Parathyroid adenoma (tissue), 2 donors: ENCODE results near the gene CPSF3.

ENCODE experiments used
- H2AFZ ChIP-seq: fragments of 300-600 bp; sonication (generic); one replicate; pipeline ENCODE4 v1.7.0; 2017; ENCODE audit warnings: antibody characterized with exemption, mild to moderate bottlenecking
- H3K27ac ChIP-seq: fragments of 300-600 bp; sonication (generic); one replicate; pipeline ENCODE4 v1.7.0; 2017
- H3K27me3 ChIP-seq: fragments of 300-600 bp; sonication (generic); one replicate; pipeline ENCODE4 v1.7.0; 2017; ENCODE audit warnings: low read length; ENCODE audit not compliant: control insufficient read depth, insufficient read depth
- H3K36me3 ChIP-seq: fragments of 300-600 bp; sonication (generic); one replicate; pipeline ENCODE4 v1.7.0; 2017; ENCODE audit warnings: low read length; ENCODE audit not compliant: control insufficient read depth, insufficient read depth
- H3K4me1 ChIP-seq: fragments of 300-600 bp; sonication (generic); one replicate; pipeline ENCODE4 v1.7.0; 2017; ENCODE audit warnings: control low read depth
- H3K4me2 ChIP-seq: fragments of 300-600 bp; sonication (generic); one replicate; pipeline ENCODE4 v1.7.0; 2017; ENCODE audit warnings: low read length
- H3K4me3 ChIP-seq: fragments of 300-600 bp; sonication (generic); one replicate; pipeline ENCODE4 v1.7.0; 2017; ENCODE audit warnings: low read depth, low read length
- H3K79me2 ChIP-seq: fragments of 300-600 bp; sonication (generic); one replicate; pipeline ENCODE4 v1.7.0; 2017; ENCODE audit warnings: control low read depth
- H3K9ac ChIP-seq: fragments of 300-600 bp; sonication (generic); one replicate; pipeline ENCODE4 v1.7.0; 2017; ENCODE audit warnings: mild to moderate bottlenecking
- H3K9me3 ChIP-seq: fragments of 300-600 bp; sonication (generic); one replicate; pipeline ENCODE4 v1.7.0; 2017; ENCODE audit warnings: low read length; ENCODE audit not compliant: control insufficient read depth
- CTCF ChIP-seq: fragments of 300-600 bp; sonication (generic); IDR thresholded peaks from one replicate; pipeline ENCODE4 v1.7.0; 2017; ENCODE audit warnings: antibody characterized with exemption, mild to moderate bottlenecking
- donor health status: primary hyperparathyroidism.

Gene CPSF3

GRCh38 chr2:9517118-9517782 lies 93.8 kb downstream of the CPSF3 start:
- no peaks in the 10 kb centered on the region for H3K36me3 ChIP-seq
- H3K9ac ChIP-seq: no peak overlapping the region

GRCh38 chr2:9518163-9518562 lies 94.7 kb downstream of the CPSF3 start:
- Histone ChIP-seq H3K4me1 (peaks cover 6% of the 10 kb centered on the region), H3K9me3 (no peaks in the 10 kb centered on the region), H3K27ac (no peak overlapping the region), H3K9ac (no peak overlapping the region), H3K79me2 (peaks cover 4% of the 10 kb centered on the region), H3K4me2 (no peak overlapping the region), H3K4me3 (no peak overlapping the region), H3K36me3 (no peaks in the 10 kb centered on the region), H2AFZ (no peak overlapping the region), H3K27me3 (no peaks in the 10 kb centered on the region)
- no peak for TF ChIP-seq CTCF

More at GRCh38 chr2:9517118-9517782, 93.8 kb downstream of the CPSF3 start:
- H3K27me3 ChIP-seq: no peaks in the 10 kb centered on the region
- no peak overlapping the region for H3K4me3 ChIP-seq
- peaks cover 8% of the 10 kb centered on the region for H3K79me2 ChIP-seq
- no peak overlapping the region for H2AFZ ChIP-seq
- no peaks in the 10 kb centered on the region for H3K9me3 ChIP-seq
- H3K4me2 ChIP-seq: no peak overlapping the region
- peaks cover 6% of the 10 kb centered on the region for H3K4me1 ChIP-seq
- H3K27ac ChIP-seq: no peak overlapping the region
- no peak for TF ChIP-seq CTCF

- H3K27ac ChIP-seq: no peak overlapping the region
- H3K36me3 ChIP-seq: no peaks in the 10 kb centered on the region
- H3K4me3 ChIP-seq: no peak overlapping the region
- H3K4me1 ChIP-seq: peaks cover 6% of the 10 kb centered on the region
- no peak overlapping the region for H2AFZ ChIP-seq
- no peaks in the 10 kb centered on the region for H3K9me3 ChIP-seq
- no peak overlapping the region for H3K9ac ChIP-seq
- H3K4me2 ChIP-seq: no peak overlapping the region
- TF ChIP-seq CTCF: no peak
- no peaks in the 10 kb centered on the region for H3K79me2 ChIP-seq
- no peaks in the 10 kb centered on the region for H3K27me3 ChIP-seq
These were observed 95.3 kb downstream of the CPSF3 start for GRCh38 chr2:9518780-9519179.

- H3K9me3 ChIP-seq: no peaks in the 10 kb centered on the region
- H3K4me1 ChIP-seq: peaks cover 6% of the 10 kb centered on the region
- no peaks in the 10 kb centered on the region for H3K36me3 ChIP-seq
- H3K27me3 ChIP-seq: no peaks in the 10 kb centered on the region
- H3K4me3 ChIP-seq: no peak overlapping the region
- no peak for TF ChIP-seq CTCF
- no peak overlapping the region for H3K27ac ChIP-seq
- no peak overlapping the region for H3K9ac ChIP-seq
- no peak overlapping the region for H2AFZ ChIP-seq
- H3K79me2 ChIP-seq: no peaks in the 10 kb centered on the region
- no peak overlapping the region for H3K4me2 ChIP-seq
These were observed 95.8 kb downstream of the CPSF3 start for GRCh38 chr2:9519250-9519649.
